HG03575 (cell line): ENCODE measurements around the gene ZCCHC17.
"Not testable (repeated sequence)": the region's sequence is repeated elsewhere in the genome, so short reads cannot be mapped to it uniquely, and the experiment has no call there.

Experiments used
- ATAC-seq: cut with Tn5 transposase; IDR thresholded peaks from one replicate; pipeline ENCODE4 v1.9.1; 2021; ENCODE audit not compliant: unreplicated experiment, insufficient number of reproducible peaks, low FRiP score; ENCODE audit errors: extremely low read depth

ZCCHC17 gene

GRCh38 chr1:31296486-31297276, at the start of gene ZCCHC17, which contains the start of gene SNRNP40:
Gene ZCCHC17 (plus strand): TSS chr1:31297032. CDS start chr1:31310099, 13,067 bp downstream.
Gene SNRNP40 (minus strand): TSS chr1:31296788. CDS start chr1:31296751, 37 bp downstream.
- ATAC-seq = peak; percentile 92

DNA sequence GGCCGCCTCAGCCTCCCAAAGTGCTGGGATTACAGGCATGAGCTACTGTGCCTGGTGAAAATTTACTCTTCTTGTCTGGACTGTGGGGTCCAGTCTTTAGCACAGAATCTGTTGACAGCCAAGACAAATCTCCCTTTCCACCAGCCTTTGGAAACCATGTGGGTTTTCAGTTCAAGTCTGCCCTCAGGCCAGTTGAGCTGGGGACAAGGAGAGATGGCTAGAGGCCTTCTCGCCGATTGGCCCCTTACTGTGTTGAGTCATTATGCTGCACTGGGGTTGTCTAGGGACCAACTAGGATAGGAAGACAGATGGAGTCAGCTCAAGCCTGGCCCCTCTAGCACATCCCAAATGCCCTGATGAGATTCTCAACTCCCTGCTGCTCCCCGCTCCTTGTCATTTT, 48.6 kb upstream of the ZCCHC17 start:
- no peak for ATAC-seq

DNA sequence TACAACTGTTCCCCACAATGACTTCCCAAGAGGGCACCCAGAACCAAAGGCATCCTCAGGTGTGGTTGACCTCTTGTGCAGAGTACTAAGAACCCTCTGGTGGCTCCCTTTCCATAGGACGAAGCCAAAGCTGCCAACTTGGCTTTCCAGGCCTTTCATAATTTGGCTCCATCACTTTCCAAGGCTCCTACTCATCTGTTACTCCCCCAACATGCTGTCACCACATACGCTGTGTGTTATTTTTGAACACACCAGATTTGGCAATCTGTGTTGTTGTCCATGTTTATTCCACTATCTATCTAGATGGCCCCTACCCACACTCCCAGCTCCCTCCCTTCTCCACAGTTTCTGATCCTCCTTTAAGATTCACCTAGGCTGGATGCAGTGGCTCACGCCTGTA, 47.0 kb upstream of the ZCCHC17 start:
- ATAC-seq = no peak

DNA sequence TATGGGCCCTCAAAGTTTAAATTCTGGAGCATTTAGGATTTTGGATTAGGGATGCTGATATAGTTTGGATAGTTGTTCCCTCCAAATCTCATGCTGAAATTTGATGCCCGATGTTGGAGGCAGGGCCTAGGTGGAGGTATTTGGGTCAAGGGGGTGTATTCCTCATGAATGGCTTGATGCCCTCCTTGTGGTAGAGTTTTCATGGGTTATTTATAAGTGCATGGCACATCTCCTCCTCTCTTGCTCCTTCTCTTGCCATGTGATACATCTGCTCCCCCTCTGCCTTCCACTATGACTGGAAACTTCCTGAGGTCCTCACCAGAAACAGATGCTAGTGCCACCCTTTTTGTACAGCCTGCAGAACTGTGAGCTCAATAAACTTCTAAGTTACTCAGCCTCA, 39.6 kb upstream of the ZCCHC17 start:
- ATAC-seq = no peak

- no peak for ATAC-seq
Observed at GRCh38 chr1:31258581-31258980, 38.3 kb upstream of the ZCCHC17 start.

- no peak for ATAC-seq
Observed at GRCh38 chr1:31259746-31260145, 37.1 kb upstream of the ZCCHC17 start.

GRCh38 chr1:31261916-31262315, 34.9 kb upstream of the ZCCHC17 start:
- ATAC-seq = no peak

GRCh38 chr1:31262393-31262792, 34.4 kb upstream of the ZCCHC17 start:
- ATAC-seq = not testable (repeated sequence)

DNA sequence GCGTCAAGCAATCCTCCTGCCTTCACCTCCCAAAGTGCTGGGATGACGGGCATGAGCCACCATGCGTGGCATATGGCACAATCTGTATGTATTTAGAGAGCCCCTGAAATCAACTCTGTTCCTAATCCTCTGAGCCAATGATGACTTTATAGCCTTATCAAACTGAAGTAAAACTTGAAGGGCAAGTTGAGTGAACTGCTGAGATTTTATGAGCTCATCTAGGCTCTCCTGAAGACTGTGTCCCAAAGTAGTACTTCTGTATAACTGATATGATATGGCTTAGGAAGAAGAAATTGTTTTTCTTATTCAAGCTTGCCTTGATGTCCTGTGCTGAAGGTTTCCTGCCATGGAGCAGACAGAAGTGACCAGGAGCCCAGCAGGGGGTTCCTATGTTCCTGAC, 33.4 kb upstream of the ZCCHC17 start:
- ATAC-seq = no peak

DNA sequence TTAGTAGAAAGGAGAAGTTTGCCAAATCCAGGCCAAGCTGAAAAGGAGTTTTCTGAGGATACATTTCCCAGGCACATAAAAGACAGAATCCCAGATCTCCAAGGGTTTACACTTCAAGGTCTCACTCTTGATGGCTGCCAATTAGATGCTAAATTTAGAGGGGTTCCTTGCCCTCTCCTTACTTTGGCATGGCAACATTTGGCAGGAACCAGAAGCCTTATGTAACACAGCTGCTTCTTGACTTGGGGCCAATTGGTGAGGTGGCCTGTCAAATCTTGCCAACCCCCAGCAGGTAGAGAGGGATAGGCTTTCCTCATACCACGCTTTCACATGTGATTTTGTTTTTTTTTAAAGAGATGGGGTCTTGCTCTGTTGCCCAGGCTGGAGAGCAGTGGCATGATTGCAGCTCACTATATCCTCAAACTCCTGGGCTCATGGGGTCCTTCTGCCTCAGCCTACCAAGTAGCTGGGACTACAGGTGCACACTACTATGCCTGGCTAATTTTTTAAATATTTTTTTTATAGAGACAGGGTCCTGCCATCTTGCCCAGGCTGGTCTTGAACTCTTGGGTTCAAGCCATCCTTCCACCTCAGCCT, 31.9 kb upstream of the ZCCHC17 start:
- ATAC-seq = no peak

- ATAC-seq = no peak
Observed at GRCh38 chr1:31266547-31266946, 30.3 kb upstream of the ZCCHC17 start.

GRCh38 chr1:31272369-31272768, 24.5 kb upstream of the ZCCHC17 start:
- no peak for ATAC-seq

DNA sequence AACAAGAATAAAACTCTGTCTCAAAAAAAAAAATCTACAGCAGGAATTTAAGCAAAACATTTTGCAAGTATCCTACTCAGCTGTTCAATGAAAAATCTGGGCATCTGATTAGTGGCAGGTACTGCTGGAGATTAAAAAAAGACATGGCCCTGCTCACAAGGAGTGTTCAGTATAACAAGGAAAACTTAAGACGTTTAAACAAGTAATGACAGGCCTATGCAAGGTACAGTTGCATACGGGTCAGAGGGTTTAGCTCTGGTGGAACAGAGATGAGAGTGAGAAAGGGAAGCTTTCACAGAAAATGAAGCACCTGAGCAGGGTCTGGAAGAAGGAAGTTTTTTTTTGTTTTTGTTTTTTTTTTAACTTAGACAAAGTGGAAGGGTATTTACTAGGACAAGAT, 23.2 kb upstream of the ZCCHC17 start:
- no peak for ATAC-seq

DNA sequence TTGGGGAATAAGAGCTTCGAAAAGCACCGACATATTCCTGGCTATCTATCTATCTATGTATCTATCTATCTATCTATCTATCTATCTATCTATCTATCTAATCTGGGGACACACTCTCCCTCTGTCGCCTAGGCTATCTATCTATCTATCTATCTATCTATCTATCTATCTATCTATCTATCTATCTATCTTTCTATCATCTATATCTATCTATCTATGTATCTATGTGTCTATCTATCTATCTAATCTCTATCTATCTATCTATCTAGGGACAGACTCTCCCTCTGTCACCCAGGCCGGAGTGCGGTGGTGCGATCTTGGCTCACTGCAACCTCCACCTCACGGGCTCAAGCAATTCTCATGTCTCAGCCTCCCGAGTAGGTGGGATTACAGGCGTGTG, 14.4 kb upstream of the ZCCHC17 start:
- not testable (repeated sequence) for ATAC-seq

GRCh38 chr1:31287791-31288190, 9.0 kb upstream of the ZCCHC17 start:
- ATAC-seq = not testable (repeated sequence)

- no peak for ATAC-seq
Observed at GRCh38 chr1:31289021-31289420, 7.8 kb upstream of the ZCCHC17 start.

GRCh38 chr1:31295874-31296485, 852 bp upstream of the ZCCHC17 start:
- no peak for ATAC-seq

DNA sequence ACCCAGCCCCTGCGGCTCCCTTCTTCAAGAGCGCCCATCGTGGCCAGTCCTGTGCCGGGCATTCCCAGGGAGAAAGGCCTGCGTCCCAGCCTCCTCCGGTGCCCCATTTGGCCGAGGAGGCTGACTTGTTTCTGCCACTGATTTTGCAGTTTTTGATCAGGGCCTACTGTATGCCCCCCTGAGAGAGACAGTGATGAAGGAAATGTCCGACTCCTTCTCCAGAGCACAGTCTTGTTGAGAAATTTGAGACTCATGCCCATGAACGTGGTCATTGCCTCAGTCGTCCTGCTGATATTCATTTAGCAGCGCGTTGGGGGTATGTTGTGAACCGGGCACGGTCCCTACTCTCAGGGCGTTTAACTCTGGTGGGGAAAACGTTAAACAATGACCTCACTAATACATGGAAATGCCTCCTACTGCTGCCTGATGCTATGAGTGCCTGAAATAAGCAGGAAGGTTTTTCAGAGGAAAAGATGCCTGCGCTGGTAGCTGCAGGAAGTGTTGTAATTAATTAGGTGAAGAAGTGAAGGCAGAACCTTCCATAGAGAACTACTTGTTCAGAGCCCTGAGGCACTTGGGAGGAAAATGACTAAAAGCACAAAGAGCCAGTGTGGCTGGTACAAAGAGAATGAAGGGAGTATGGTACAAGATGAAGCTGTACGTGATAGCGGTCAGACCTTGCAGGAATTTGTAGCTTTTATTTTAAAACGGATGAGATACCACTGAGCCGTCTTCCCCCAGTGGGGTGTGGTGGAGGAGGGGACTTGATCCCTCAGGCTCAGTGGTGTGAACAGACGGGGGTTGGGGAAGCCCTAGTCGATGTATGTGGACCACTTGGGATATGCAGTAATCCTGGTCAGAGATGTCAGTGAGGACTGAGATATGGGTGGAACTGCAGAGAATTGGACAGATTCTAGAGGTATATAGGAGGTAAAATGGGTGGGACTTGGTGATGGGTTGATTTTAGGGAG, 730 bp downstream of the ZCCHC17 start:
- ATAC-seq = no peak

- ATAC-seq = no peak
Observed at GRCh38 chr1:31299365-31299764, 2.5 kb downstream of the ZCCHC17 start.
